Subcutaneous preadipocyte (primary cell): ENCODE measurements around the gene BICDL1. TPM values are rescaled to one million over a fixed set of nuclear protein-coding genes. Genes with fewer than 3 reads are reported as not detected.

Source experiments
- small RNA-seq: library from RNA; depleted of rRNA; stranded (forward); fragments of <200 nt; gene quantifications from one replicate; pipeline ENCODE3, GENCODE V24; 2012
- total RNA-seq: library from RNA; depleted of rRNA; stranded (reverse); fragments of >200 nt; gene quantifications from 2 replicates; pipeline ENCODE4 v1.2.3, GENCODE V29; 2012

Gene BICDL1
- total RNA-seq: not detected in 2 replicates

GRCh38 chr12:119988472-119989360 lies at the start of gene BICDL1:
BICDL1 (plus strand) TSS chr12:119989236; CDS start chr12:119989869, 633 bp downstream.

GRCh38 chr12:120116441-120116791 lies 127.4 kb downstream of the BICDL1 start, which contains the start of gene RAB35:
RAB35 (minus strand) TSS chr12:120116753; CDS start chr12:120116650, 103 bp downstream.

Small RNA genes within 50 kb of the gene (small RNA-seq; reads per million reads assigned to genes)
- not detected for gene AC004812.1

Other genes starting within 250 kb of the BICDL1 start
- gene CIT, start 111.9 kb upstream of the BICDL1 start, total RNA-seq: 29.0 and 56.9 TPM in 2 replicates
- 24.6 and 32.5 TPM in 2 replicates for gene RAB35, start 127.5 kb downstream of the BICDL1 start, total RNA-seq
- 153 and 177 TPM in 2 replicates for gene GCN1, start 205.5 kb downstream of the BICDL1 start, total RNA-seq
- 2,557 and 4,467 TPM in 2 replicates for gene RPLP0, start 211.9 kb downstream of the BICDL1 start, total RNA-seq